ENCODE results near the gene CFAP70.

DNA sequence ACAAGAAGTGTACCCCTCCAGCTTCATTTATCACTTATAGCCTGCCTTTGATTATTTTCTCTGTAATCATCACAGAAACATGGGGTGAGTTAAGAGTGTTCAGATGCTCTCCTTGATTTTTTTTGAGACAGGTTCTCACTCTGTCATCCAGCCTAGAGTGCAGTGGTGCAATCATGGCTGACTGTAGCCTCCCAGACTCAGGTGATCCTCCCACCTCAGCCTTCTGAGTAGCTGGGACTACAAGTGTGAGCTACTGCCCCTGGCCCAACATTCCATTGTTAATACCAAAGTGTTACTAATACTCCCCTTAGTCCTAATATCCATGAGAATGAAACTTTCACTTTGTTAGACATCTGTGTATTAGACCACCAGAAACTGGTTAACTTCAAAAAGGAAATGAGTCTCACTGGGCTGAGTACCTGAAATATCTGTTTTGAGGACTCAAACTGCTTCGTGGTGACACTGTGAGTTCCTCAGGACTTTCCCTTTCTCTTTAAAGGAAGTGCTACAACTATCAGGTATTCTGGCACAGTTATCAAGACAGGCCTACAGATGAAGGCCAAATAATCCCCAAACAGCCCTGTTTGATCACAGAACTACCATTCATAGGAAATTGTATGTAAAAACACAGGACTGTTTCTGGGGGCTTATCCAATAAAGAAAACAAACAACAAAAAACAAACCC, 20.5 kb upstream of the CFAP70 start:
- TF ChIP-seq, protein P1, sequence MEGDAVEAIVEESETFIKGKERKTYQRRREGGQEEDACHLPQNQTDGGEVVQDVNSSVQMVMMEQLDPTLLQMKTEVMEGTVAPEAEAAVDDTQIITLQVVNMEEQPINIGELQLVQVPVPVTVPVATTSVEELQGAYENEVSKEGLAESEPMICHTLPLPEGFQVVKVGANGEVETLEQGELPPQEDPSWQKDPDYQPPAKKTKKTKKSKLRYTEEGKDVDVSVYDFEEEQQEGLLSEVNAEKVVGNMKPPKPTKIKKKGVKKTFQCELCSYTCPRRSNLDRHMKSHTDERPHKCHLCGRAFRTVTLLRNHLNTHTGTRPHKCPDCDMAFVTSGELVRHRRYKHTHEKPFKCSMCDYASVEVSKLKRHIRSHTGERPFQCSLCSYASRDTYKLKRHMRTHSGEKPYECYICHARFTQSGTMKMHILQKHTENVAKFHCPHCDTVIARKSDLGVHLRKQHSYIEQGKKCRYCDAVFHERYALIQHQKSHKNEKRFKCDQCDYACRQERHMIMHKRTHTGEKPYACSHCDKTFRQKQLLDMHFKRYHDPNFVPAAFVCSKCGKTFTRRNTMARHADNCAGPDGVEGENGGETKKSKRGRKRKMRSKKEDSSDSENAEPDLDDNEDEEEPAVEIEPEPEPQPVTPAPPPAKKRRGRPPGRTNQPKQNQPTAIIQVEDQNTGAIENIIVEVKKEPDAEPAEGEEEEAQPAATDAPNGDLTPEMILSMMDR (IDR thresholded peaks at IDR 0.05) = no peak
- no peak for TF ChIP-seq POLR2A (IDR thresholded peaks at IDR 0.05)
- TF ChIP-seq POLR2AphosphoS5 (IDR thresholded peaks at IDR 0.05) = no peak

Measured in prostate gland (tissue), 2 donors.